Measurements from ENCODE around the gene PCDHGB3. TPM values are rescaled to one million over a fixed set of nuclear protein-coding genes. Genes with fewer than 3 reads are reported as not detected.

Gene PCDHGB3
- total RNA-seq, 1 experiment from 2014 or later: 1.1 TPM

- no peak for DNase-seq (ENCODE audit: low read depth)
These were observed 49.2 kb downstream of the PCDHGB3 start for GRCh38 chr5:141419074-141419880.

GRCh38 chr5:141420855-141421488 lies 50.9 kb downstream of the PCDHGB3 start, which contains the start of gene PCDHGA11:
TSS of gene PCDHGA11 (plus strand) at chr5:141421051. CDS start at chr5:141421228, 177 bp downstream.
- peak; percentile 77 for DNase-seq (ENCODE audit: low read depth)

- DNase-seq (ENCODE audit: low read depth): no peak
These were observed 51.4 kb downstream of the PCDHGB3 start for GRCh38 chr5:141421489-141421855.

Other genes starting within 250 kb of the PCDHGB3 start
- 0.51 TPM in 2 replicates for gene PCDHB4, start 248.4 kb upstream of the PCDHGB3 start, total RNA-seq (2014; rRNA removed; shearing (Covaris generic))
- 20.6 and 21.7 TPM in 2 replicates for gene PCDHB5, start 235.0 kb upstream of the PCDHGB3 start, total RNA-seq (2014; rRNA removed; shearing (Covaris generic))
- 0.69 and 2.9 TPM in 2 replicates for gene PCDHB6, start 220.2 kb upstream of the PCDHGB3 start, total RNA-seq (2014; rRNA removed; shearing (Covaris generic))
- gene PCDHB7, start 197.6 kb upstream of the PCDHGB3 start, total RNA-seq (2014; rRNA removed; shearing (Covaris generic)): 2.6 and 3.9 TPM in 2 replicates
- gene PCDHB8, start 192.5 kb upstream of the PCDHGB3 start, total RNA-seq (2014; rRNA removed; shearing (Covaris generic)): 6.7 and 8.3 TPM in 2 replicates
- 4.3 and 4.8 TPM in 2 replicates for gene PCDHB16, start 187.9 kb upstream of the PCDHGB3 start, total RNA-seq (2014; rRNA removed; shearing (Covaris generic))
- gene PCDHB9, start 183.1 kb upstream of the PCDHGB3 start, total RNA-seq (2014; rRNA removed; shearing (Covaris generic)): 0.40 and 1.6 TPM in 2 replicates
- 0.40 and 0.71 TPM in 2 replicates for gene PCDHB10, start 177.9 kb upstream of the PCDHGB3 start, total RNA-seq (2014; rRNA removed; shearing (Covaris generic))
- gene PCDHB11, start 170.6 kb upstream of the PCDHGB3 start, total RNA-seq (2014; rRNA removed; shearing (Covaris generic)): 0.40 and 1.1 TPM in 2 replicates
- 2.1 and 3.6 TPM in 2 replicates for gene PCDHB12, start 161.5 kb upstream of the PCDHGB3 start, total RNA-seq (2014; rRNA removed; shearing (Covaris generic))
- 1.7 and 2.1 TPM in 2 replicates for gene PCDHB13, start 156.3 kb upstream of the PCDHGB3 start, total RNA-seq (2014; rRNA removed; shearing (Covaris generic))
- 1.0 and 1.5 TPM in 2 replicates for gene PCDHB14, start 146.9 kb upstream of the PCDHGB3 start, total RNA-seq (2014; rRNA removed; shearing (Covaris generic))
- 0.21 and 0.86 TPM in 2 replicates for gene PCDHB15, start 124.8 kb upstream of the PCDHGB3 start, total RNA-seq (2014; rRNA removed; shearing (Covaris generic))
- gene SLC25A2, start 66.2 kb upstream of the PCDHGB3 start, total RNA-seq (2014; rRNA removed; shearing (Covaris generic)): 0.11 and 1.8 TPM in 2 replicates
- 55.5 and 57.7 TPM in 2 replicates for gene TAF7, start 49.5 kb upstream of the PCDHGB3 start, total RNA-seq (2014; rRNA removed; shearing (Covaris generic))
- 0.18 and 0.34 TPM in 2 replicates for gene PCDHGA1, start 39.7 kb upstream of the PCDHGB3 start, total RNA-seq (2014; rRNA removed; shearing (Covaris generic))
- 0.15 and 0.74 TPM in 2 replicates for gene PCDHGA2, start 31.5 kb upstream of the PCDHGB3 start, total RNA-seq (2014; rRNA removed; shearing (Covaris generic))
- 0.57 TPM in 1 of 2 replicates, not detected in the other for gene PCDHGA3, start 26.4 kb upstream of the PCDHGB3 start, total RNA-seq (2014; rRNA removed; shearing (Covaris generic))
- gene PCDHGB1, start 20.1 kb upstream of the PCDHGB3 start, total RNA-seq (2014; rRNA removed; shearing (Covaris generic)): 1.4 and 1.5 TPM in 2 replicates
- gene PCDHGA4, start 15.2 kb upstream of the PCDHGB3 start, total RNA-seq (2014; rRNA removed; shearing (Covaris generic)): 0.63 and 1.6 TPM in 2 replicates
- gene PCDHGB2, start 10.2 kb upstream of the PCDHGB3 start, total RNA-seq (2014; rRNA removed; shearing (Covaris generic)): 0.23 and 0.24 TPM in 2 replicates
- 0.23 and 0.39 TPM in 2 replicates for gene PCDHGA5, start 6.1 kb upstream of the PCDHGB3 start, total RNA-seq (2014; rRNA removed; shearing (Covaris generic))
- gene PCDHGA6, start 3.6 kb downstream of the PCDHGB3 start, total RNA-seq (2014; rRNA removed; shearing (Covaris generic)): 0.24 and 0.46 TPM in 2 replicates
- gene PCDHGA7, start 12.5 kb downstream of the PCDHGB3 start, total RNA-seq (2014; rRNA removed; shearing (Covaris generic)): 0.06 and 0.42 TPM in 2 replicates
- gene PCDHGB4, start 17.5 kb downstream of the PCDHGB3 start, total RNA-seq (2014; rRNA removed; shearing (Covaris generic)): 0.06 and 0.09 TPM in 2 replicates
- 0.06 TPM in 1 of 2 replicates, not detected in the other for gene PCDHGA8, start 22.4 kb downstream of the PCDHGB3 start, total RNA-seq (2014; rRNA removed; shearing (Covaris generic))
- gene PCDHGB5, start 27.7 kb downstream of the PCDHGB3 start, total RNA-seq (2014; rRNA removed; shearing (Covaris generic)): 0.09 TPM in 1 of 2 replicates, not detected in the other
- 1.2 TPM in 1 of 2 replicates, not detected in the other for gene PCDHGA9, start 32.5 kb downstream of the PCDHGB3 start, total RNA-seq (2014; rRNA removed; shearing (Covaris generic))
- 1.3 and 2.5 TPM in 2 replicates for gene PCDHGB6, start 37.8 kb downstream of the PCDHGB3 start, total RNA-seq (2014; rRNA removed; shearing (Covaris generic))
- 0.06 and 0.30 TPM in 2 replicates for gene PCDHGA10, start 42.7 kb downstream of the PCDHGB3 start, total RNA-seq (2014; rRNA removed; shearing (Covaris generic))
- 0.06 and 0.17 TPM in 2 replicates for gene PCDHGB7, start 47.4 kb downstream of the PCDHGB3 start, total RNA-seq (2014; rRNA removed; shearing (Covaris generic))
- gene PCDHGA11, start 50.8 kb downstream of the PCDHGB3 start, total RNA-seq (2014; rRNA removed; shearing (Covaris generic)): 15.0 TPM in 2 replicates
- gene PCDHGA12, start 60.3 kb downstream of the PCDHGB3 start, total RNA-seq (2014; rRNA removed; shearing (Covaris generic)): not detected in 2 replicates
- gene PCDHGC3, start 105.7 kb downstream of the PCDHGB3 start, total RNA-seq (2014; rRNA removed; shearing (Covaris generic)): 37.0 and 41.5 TPM in 2 replicates
- 0.18 and 0.23 TPM in 2 replicates for gene PCDHGC4, start 114.8 kb downstream of the PCDHGB3 start, total RNA-seq (2014; rRNA removed; shearing (Covaris generic))
- gene PCDHGC5, start 118.8 kb downstream of the PCDHGB3 start, total RNA-seq (2014; rRNA removed; shearing (Covaris generic)): 0.06 and 0.09 TPM in 2 replicates
- gene DIAPH1, start 248.8 kb downstream of the PCDHGB3 start, total RNA-seq (2014; rRNA removed; shearing (Covaris generic)): 40.7 and 43.5 TPM in 2 replicates

Measured in Daoy (cell line).